ENCODE results near the gene GNG8. TPM values are rescaled to one million over a fixed set of nuclear protein-coding genes. Genes with fewer than 3 reads are reported as not detected.

GNG8 gene
- total RNA-seq, 2 experiments from 2014 or later: not detected

DNA sequence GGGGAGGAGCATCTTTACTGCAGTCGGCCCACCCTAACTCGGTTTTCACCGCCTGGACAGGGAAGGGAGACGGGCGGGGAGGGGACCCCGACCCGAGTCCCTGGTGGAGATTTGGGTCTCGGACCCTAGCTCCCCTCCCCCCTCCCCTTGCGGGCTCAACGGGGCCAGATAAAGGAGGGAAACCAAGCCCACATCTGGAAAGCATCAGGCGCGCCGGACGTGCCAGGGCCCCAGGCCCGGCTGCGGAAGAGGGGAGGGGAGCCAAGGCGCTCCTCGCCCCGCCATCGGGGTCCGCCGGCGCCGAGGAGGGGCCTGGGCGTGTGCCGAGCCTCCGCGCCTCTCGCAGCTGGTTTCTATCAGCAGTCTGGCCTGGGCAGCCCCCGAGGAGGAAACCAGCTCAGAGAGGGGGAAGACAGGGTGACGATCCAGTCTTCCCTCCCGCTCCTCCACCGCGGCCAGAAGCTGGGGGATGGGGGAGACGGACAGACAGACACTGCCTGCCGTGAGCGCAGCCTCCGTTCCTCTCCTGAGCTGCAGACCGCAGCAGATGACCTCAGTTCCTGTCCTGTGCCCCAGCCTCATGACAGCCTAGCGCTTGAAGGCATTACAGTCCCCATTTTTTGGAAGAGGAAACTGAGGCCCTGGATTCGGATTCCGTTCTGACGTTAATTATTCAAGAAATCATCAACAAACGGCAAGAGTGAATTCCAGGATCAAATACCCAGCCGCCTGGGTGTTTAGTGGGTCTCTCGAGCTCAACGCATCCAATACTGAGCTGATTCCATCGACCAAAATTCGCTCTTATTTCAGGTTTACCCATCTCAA lies 3.6 kb upstream of the GNG8 start:
- ChIA-PET POLR2A (no interaction called here), CTCF (no interaction called here)
- Histone ChIP-seq H3K27ac (ENCODE audit: low read depth in 1 of 2, low read length in 2 of 2) (no peak overlapping the region), H3K27me3 (ENCODE audit: control insufficient read depth in 1 of 2, insufficient read depth in 2 of 2, low read length in 2 of 2) (no peaks in the 10 kb centered on the region), H3K4me3 (ENCODE audit: low read length) (peak overlapping the region; percentile 54), H3K4me1 (ENCODE audit: insufficient read depth, low read length) (peaks cover 45% of the 10 kb centered on the region), H3K9me3 (ENCODE audit: control insufficient read depth in 1 of 2, insufficient read depth in 1 of 2, low read length in 2 of 2) (no peaks in the 10 kb centered on the region), H3K36me3 (ENCODE audit: insufficient read depth, low read length) (no peaks in the 10 kb centered on the region)
- no peak overlapping the region for H3K27ac Mint-ChIP-seq
- no peaks in the 10 kb centered on the region for H3K9me3 Mint-ChIP-seq
- peaks cover 5% of the 10 kb centered on the region for H3K27me3 Mint-ChIP-seq
- TF ChIP-seq, protein P1, sequence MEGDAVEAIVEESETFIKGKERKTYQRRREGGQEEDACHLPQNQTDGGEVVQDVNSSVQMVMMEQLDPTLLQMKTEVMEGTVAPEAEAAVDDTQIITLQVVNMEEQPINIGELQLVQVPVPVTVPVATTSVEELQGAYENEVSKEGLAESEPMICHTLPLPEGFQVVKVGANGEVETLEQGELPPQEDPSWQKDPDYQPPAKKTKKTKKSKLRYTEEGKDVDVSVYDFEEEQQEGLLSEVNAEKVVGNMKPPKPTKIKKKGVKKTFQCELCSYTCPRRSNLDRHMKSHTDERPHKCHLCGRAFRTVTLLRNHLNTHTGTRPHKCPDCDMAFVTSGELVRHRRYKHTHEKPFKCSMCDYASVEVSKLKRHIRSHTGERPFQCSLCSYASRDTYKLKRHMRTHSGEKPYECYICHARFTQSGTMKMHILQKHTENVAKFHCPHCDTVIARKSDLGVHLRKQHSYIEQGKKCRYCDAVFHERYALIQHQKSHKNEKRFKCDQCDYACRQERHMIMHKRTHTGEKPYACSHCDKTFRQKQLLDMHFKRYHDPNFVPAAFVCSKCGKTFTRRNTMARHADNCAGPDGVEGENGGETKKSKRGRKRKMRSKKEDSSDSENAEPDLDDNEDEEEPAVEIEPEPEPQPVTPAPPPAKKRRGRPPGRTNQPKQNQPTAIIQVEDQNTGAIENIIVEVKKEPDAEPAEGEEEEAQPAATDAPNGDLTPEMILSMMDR (IDR thresholded peaks at IDR 0.05): no peak
- ATAC-seq (ENCODE audit: poor library complexity) (no peak), DNase-seq (peak in 4 of 14 experiments; percentile 19 to 75 (median 56))
- H3K4me3 Mint-ChIP-seq: peak overlapping the region; percentile 35
- intact Hi-C loops (cut with DNase I, micrococcal nuclease): no loop called here
- no peaks in the 10 kb centered on the region for H3K36me3 Mint-ChIP-seq (ENCODE audit: low read depth)
- peaks cover 5% of the 10 kb centered on the region for H3K4me1 Mint-ChIP-seq (ENCODE audit: low read depth)

DNA sequence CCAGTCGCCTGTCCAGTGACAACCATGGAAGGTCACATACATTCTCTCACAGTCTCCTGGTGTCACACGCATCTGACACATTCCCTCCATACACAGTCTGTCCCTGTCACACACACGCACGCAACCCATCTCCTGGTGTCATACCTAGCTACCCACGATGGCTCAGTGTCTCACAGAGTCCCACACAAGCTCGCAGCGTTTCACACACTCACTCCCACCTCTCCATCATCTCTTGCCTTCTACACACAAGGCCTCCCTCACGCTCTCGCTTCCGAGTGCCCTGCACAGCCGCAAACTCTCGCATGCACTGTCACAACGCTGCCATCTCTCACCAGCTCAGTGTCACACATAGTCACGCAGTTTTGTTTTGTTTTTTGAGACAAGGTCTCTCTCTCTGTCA lies 1.2 kb upstream of the GNG8 start:
- DNase-seq (peak in 2 of 14 experiments; percentile 40 to 49), ATAC-seq (ENCODE audit: poor library complexity) (no peak)
- H3K4me3 ChIP-seq (ENCODE audit: low read length): no peak overlapping the region
- ChIA-PET CTCF (interaction anchor here (0.7 to 2.1 kb wide), 2 partner anchors 25 to 1736 kb away, joined by 3 to 8 read pairs; no protein-coding TSS in a partner anchor), POLR2A (no interaction called here)
- H3K36me3 Mint-ChIP-seq (ENCODE audit: low read depth): no peaks in the 10 kb centered on the region
- no peak overlapping the region for H3K4me3 Mint-ChIP-seq
- no peak overlapping the region for H3K27ac Mint-ChIP-seq
- H3K9me3 ChIP-seq (ENCODE audit: control insufficient read depth in 1 of 2, insufficient read depth in 1 of 2, low read length in 2 of 2): no peaks in the 10 kb centered on the region
- no peaks in the 10 kb centered on the region for H3K36me3 ChIP-seq (ENCODE audit: insufficient read depth, low read length)
- peaks cover 62% of the 10 kb centered on the region for H3K4me1 ChIP-seq (ENCODE audit: insufficient read depth, low read length)
- H3K9me3 Mint-ChIP-seq: no peaks in the 10 kb centered on the region
- H3K27me3 ChIP-seq (ENCODE audit: control insufficient read depth in 1 of 2, insufficient read depth in 2 of 2, low read length in 2 of 2): no peaks in the 10 kb centered on the region
- no peak overlapping the region for H3K27ac ChIP-seq (ENCODE audit: low read depth in 1 of 2, low read length in 2 of 2)
- intact Hi-C loops (cut with DNase I, micrococcal nuclease): no loop called here
- H3K4me1 Mint-ChIP-seq (ENCODE audit: low read depth): peaks cover 19% of the 10 kb centered on the region
- peaks cover 5% of the 10 kb centered on the region for H3K27me3 Mint-ChIP-seq
- TF ChIP-seq, protein P1 (IDR thresholded peaks at IDR 0.05): no peak

DNA sequence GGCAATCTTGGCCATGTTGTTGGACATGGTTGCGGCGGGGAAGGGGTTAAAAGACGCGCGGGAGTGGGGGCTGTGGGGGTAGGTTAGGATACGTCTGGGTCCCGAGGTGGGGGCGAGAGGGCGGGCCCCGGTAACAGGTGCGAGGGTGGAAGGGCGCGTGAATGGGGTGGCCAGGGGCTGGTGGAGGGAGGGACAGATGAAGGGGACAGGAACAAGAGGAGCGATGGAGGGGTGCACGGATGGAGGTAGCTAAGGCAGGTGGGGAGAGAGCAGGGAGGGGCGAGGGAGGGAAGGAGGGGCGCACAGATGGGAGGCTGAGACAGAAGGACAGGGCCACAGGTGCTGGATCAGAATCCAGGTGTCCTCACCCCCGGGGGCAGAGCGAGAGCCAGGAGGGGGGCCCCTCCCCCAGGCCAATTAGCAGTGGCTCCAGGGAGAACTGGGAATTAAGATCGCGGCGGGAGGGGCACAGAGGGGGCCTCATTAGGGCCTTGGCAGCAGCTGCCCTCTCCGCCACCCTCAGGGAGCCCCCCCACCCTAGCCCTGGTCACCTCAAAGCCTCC lies 1.3 kb downstream of the GNG8 start:
- TF ChIP-seq, protein P1 (IDR thresholded peaks at IDR 0.05): no peak
- Histone ChIP-seq H3K27me3 (ENCODE audit: control insufficient read depth in 1 of 2, insufficient read depth in 2 of 2, low read length in 2 of 2) (no peaks in the 10 kb centered on the region), H3K4me1 (ENCODE audit: insufficient read depth, low read length) (peaks cover 58% of the 10 kb centered on the region), H3K27ac (ENCODE audit: low read depth in 1 of 2, low read length in 2 of 2) (no peak overlapping the region), H3K36me3 (ENCODE audit: insufficient read depth, low read length) (no peaks in the 10 kb centered on the region), H3K4me3 (ENCODE audit: low read length) (peak overlapping the region; percentile 37), H3K9me3 (ENCODE audit: control insufficient read depth in 1 of 2, insufficient read depth in 1 of 2, low read length in 2 of 2) (no peaks in the 10 kb centered on the region)
- ChIA-PET CTCF (interaction anchor here (0.6 kb wide), 1 partner anchor 714 kb away, joined by 4 read pairs; the partner anchor contains the start of gene DHX34), POLR2A (interaction anchor here (1.2 to 2.3 kb wide), 2 partner anchors 21 to 27 kb away, joined by 5 to 15 read pairs; partner anchors contain the start of gene DACT3)
- ATAC-seq (ENCODE audit: poor library complexity) (no peak), DNase-seq (peak in 1 of 14 experiments; percentile 22)
- Mint-ChIP-seq H3K27ac (no peak overlapping the region), H3K27me3 (no peaks in the 10 kb centered on the region), H3K4me3 (no peak overlapping the region), H3K36me3 (ENCODE audit: low read depth) (no peaks in the 10 kb centered on the region), H3K4me1 (ENCODE audit: low read depth) (peaks cover 19% of the 10 kb centered on the region), H3K9me3 (no peaks in the 10 kb centered on the region)
- intact Hi-C loops (cut with DNase I, micrococcal nuclease): loop anchor here (1.0 kb wide), 2 partner anchors 27 to 33 kb away; partner anchors contain the start of genes CALM3 (in 1 of the 2) and DACT3 (in 1 of the 2)
